ENCODE results near the gene ACTN1.

Gene ACTN1

GRCh38 chr14:68884031-68885030 lies 94.8 kb downstream of the ACTN1 start:
- DNase-seq = no peak

GRCh38 chr14:68882235-68882634 lies 96.9 kb downstream of the ACTN1 start:
- no peak for DNase-seq

GRCh38 chr14:68881396-68881795 lies 97.7 kb downstream of the ACTN1 start:
- DNase-seq = no peak

- DNase-seq = no peak
Observed at GRCh38 chr14:68880581-68881105, 98.5 kb downstream of the ACTN1 start.

GRCh38 chr14:68879841-68880575 lies 99.1 kb downstream of the ACTN1 start:
- no peak for DNase-seq

GRCh38 chr14:68879321-68879781 lies 99.8 kb downstream of the ACTN1 start:
- DNase-seq = no peak

GRCh38 chr14:68878908-68879307 lies 100.2 kb downstream of the ACTN1 start:
- DNase-seq = no peak

- no peak for DNase-seq
Observed at GRCh38 chr14:68877993-68878575, 101.0 kb downstream of the ACTN1 start.

- DNase-seq = no peak
Observed at GRCh38 chr14:68876976-68877375, 102.1 kb downstream of the ACTN1 start.

- no peak for DNase-seq
Observed at GRCh38 chr14:68874746-68875155, 104.4 kb downstream of the ACTN1 start.

- no peak for DNase-seq
Observed at GRCh38 chr14:68873376-68873775, 105.7 kb downstream of the ACTN1 start.

GRCh38 chr14:68871392-68871791 lies 107.7 kb downstream of the ACTN1 start:
- no peak for DNase-seq

GRCh38 chr14:68866991-68867533 lies 112.0 kb downstream of the ACTN1 start:
- DNase-seq = no peak

- DNase-seq = no peak
Observed at GRCh38 chr14:68865542-68865941, 113.6 kb downstream of the ACTN1 start.

- no peak for DNase-seq
Observed at GRCh38 chr14:68864361-68864750, 114.7 kb downstream of the ACTN1 start.

- DNase-seq = no peak
Observed at GRCh38 chr14:68863610-68864360, 115.3 kb downstream of the ACTN1 start.

- peak; percentile 86 for DNase-seq
Observed at GRCh38 chr14:68862954-68863594, 116.0 kb downstream of the ACTN1 start.

- DNase-seq = no peak
Observed at GRCh38 chr14:68860771-68861170, 118.3 kb downstream of the ACTN1 start.

GRCh38 chr14:68857516-68858070 lies 121.5 kb downstream of the ACTN1 start:
- no peak for DNase-seq

GRCh38 chr14:68856572-68856971 lies 122.5 kb downstream of the ACTN1 start:
- DNase-seq = no peak

GRCh38 chr14:68854421-68854820 lies 124.7 kb downstream of the ACTN1 start:
- no peak for DNase-seq

Data from femur (tissue), 1 donor.